IPS-20b (cell line): ENCODE measurements around the gene ESPL1.

Source experiments
- H3K27ac ChIP-seq: one replicate; pipeline ENCODE4 v1.5.1; 2013; ENCODE audit warnings: low read length
- H3K27me3 ChIP-seq: 2 replicates; pipeline ENCODE4 v1.6.1; 2013; ENCODE audit warnings: mild to moderate bottlenecking, low read length, inconsistent platforms; ENCODE audit not compliant: insufficient read depth
- H3K36me3 ChIP-seq: 2 replicates; pipeline ENCODE4 v1.6.1; 2013; ENCODE audit warnings: low read depth, mild to moderate bottlenecking, inconsistent platforms, low read length, moderate library complexity; ENCODE audit not compliant: insufficient read depth
- H3K4me1 ChIP-seq: 2 replicates; pipeline ENCODE4 v1.6.1; 2013; ENCODE audit warnings: mild to moderate bottlenecking, control low read depth, inconsistent platforms, low read length, moderate library complexity; ENCODE audit not compliant: insufficient read depth
- H3K4me3 ChIP-seq: 2 replicates; pipeline ENCODE4 v1.5.1; 2013; ENCODE audit warnings: mild to moderate bottlenecking, low read length, inconsistent platforms
- H3K9ac ChIP-seq: 2 replicates; pipeline ENCODE4 v1.6.1; 2013; ENCODE audit warnings: low read depth, mild to moderate bottlenecking, inconsistent platforms, low read length, moderate library complexity
- H3K9me3 ChIP-seq: 2 replicates; pipeline ENCODE4 v1.6.1; 2013; ENCODE audit warnings: mild to moderate bottlenecking, low read depth, low read length, inconsistent platforms; ENCODE audit not compliant: insufficient read depth

ESPL1 gene

DNA sequence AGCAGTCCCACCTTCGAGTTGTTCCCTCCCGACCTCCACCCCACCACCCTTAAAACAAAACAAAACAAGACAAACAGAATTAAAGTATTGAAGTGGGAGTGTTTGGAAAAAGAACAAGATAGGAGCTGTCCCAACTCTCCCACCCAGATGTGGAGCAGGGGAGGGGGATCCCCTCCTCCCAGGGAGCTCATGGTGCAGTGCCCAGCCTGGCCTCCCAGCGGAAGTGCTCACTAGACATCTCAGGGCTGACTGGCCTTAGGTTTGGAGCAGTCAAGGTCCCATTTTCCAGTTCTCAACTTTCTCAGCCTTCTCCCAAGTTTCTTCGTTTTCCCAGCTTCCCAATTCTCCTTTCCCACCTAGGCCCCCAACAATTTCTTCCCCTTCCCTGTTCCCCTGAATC is 65.2 kb downstream of the ESPL1 start:
- H3K4me1 ChIP-seq = peaks cover 4% of the 10 kb centered on the region; the same call in 1 of the 2 replicates
- H3K27me3 ChIP-seq = peaks cover 25% of the 10 kb centered on the region
- no peak overlapping the region for H3K4me3 ChIP-seq

DNA sequence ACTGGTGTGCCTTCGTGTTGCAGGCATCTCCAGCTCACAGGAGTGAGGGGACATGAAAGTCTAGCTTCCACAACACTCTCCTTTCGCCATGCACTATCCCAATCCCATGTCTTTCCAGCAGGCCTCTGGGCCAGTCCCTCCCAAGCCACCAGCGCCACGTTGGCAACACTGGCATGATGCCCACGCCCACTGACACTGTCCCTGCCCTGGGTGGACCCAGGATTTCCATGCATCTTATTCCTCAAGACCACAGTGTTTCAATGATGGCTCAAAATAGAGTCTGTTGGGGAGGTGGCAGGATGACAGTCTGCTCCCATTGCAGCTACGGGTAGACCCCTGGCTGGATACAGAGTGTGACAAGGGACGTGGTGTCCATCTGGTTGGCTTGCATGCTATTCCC is 65.7 kb downstream of the ESPL1 start:
- no peaks in the 10 kb centered on the region for H3K36me3 ChIP-seq
- H3K9me3 ChIP-seq = no peaks in the 10 kb centered on the region
- H3K4me3 ChIP-seq = no peak overlapping the region
- H3K27ac ChIP-seq = no peak overlapping the region
- peaks cover 20% of the 10 kb centered on the region for H3K27me3 ChIP-seq
- H3K4me1 ChIP-seq = peaks cover 4% of the 10 kb centered on the region; the same call in 1 of the 2 replicates
- no peak overlapping the region for H3K9ac ChIP-seq

More for the DNA sequence above, 65.2 kb downstream of the ESPL1 start:
- no peak overlapping the region for H3K9ac ChIP-seq
- no peaks in the 10 kb centered on the region for H3K9me3 ChIP-seq
- H3K36me3 ChIP-seq = no peaks in the 10 kb centered on the region
- no peak overlapping the region for H3K27ac ChIP-seq

DNA sequence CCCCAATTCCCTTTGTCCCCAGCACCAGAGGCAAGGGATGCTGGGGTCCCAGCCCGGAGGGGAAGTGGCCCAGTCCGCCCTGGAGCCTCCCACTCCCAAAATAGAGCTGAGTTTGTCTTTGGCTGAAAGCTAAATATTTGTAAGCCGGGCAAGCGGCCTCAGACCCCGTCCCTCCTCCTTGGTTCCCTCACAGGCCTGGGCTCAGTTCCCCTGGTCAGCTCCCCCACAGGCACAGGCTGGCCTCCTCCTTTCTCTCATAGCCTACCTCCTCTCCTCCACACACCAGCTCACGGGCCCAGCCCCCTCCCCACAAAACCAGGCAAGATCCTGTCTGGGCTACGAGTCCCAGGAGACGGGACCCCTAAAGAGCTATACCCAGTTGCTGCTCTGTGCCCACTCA is 66.7 kb downstream of the ESPL1 start:
- peaks cover 13% of the 10 kb centered on the region for H3K27me3 ChIP-seq
- H3K9me3 ChIP-seq = no peaks in the 10 kb centered on the region
- H3K4me3 ChIP-seq = no peak overlapping the region
- H3K9ac ChIP-seq = no peak overlapping the region
- H3K36me3 ChIP-seq = no peaks in the 10 kb centered on the region
- H3K4me1 ChIP-seq = peaks cover 4% of the 10 kb centered on the region; the same call in 1 of the 2 replicates
- no peak overlapping the region for H3K27ac ChIP-seq

DNA sequence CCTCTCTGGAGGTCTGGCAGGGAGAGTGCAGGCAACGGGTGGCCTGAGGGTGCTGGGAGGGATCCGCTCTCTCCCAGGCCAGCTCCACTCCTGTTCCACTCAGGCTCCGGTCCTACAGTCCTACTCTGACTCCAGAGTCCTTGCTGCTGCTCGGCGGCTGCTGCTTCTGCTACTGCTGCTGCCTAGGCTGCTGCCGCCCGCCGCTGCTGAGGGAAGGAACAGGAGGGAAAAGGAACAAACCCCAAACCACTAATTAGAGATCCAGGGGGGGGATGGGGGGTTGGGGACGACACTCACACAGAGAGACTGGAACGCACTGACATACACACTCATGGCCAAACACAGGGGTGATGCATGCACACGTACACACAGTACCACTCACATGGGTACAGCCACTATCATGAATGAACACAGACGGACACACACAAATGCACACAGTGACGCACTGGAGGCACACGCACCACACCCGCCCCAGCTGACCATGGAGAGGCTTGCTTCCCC is 68.1 kb downstream of the ESPL1 start, which contains the start of gene SP7:
TSS of gene SP7 (minus strand) at position 174 of the 501 bp plus-strand sequence. CDS start 708 bp downstream, outside the sequence.
- H3K36me3 ChIP-seq = no peaks in the 10 kb centered on the region
- H3K4me1 ChIP-seq = peaks cover 4% of the 10 kb centered on the region; the same call in 1 of the 2 replicates
- H3K9ac ChIP-seq = no peak within 1 kb of the TSS
- H3K9me3 ChIP-seq = no peaks in the 10 kb centered on the region
- H3K27me3 ChIP-seq = peaks cover 13% of the 10 kb centered on the region
- no peak within 1 kb of the TSS for H3K4me3 ChIP-seq
- no peak within 1 kb of the TSS for H3K27ac ChIP-seq

DNA sequence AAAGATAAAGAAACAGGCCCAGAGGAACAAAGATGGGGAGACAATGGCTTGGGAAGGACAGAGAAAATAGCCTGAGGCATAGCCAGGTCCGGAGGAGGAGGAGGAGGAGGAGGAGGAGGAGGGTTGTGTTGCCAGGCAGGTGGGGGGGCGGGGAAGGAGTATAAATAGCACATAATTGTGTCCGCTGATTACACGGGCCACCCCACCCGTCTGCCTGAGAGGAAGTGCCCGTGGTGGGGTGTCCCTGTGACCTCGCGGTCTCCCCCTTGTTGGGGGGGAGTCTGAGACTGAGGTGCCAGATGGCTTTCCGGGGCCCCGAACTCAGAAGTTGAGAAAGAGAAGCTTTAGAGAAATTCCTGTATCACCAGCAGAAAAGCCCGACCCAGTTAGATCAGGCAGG is 69.9 kb downstream of the ESPL1 start:
- no peak overlapping the region for H3K9ac ChIP-seq
- no peaks in the 10 kb centered on the region for H3K36me3 ChIP-seq
- H3K4me3 ChIP-seq = no peak overlapping the region
- no peak overlapping the region for H3K27ac ChIP-seq
- peaks cover 4% of the 10 kb centered on the region; the same call in 1 of the 2 replicates for H3K4me1 ChIP-seq
- H3K9me3 ChIP-seq = no peaks in the 10 kb centered on the region
- H3K27me3 ChIP-seq = peaks cover 8% of the 10 kb centered on the region

DNA sequence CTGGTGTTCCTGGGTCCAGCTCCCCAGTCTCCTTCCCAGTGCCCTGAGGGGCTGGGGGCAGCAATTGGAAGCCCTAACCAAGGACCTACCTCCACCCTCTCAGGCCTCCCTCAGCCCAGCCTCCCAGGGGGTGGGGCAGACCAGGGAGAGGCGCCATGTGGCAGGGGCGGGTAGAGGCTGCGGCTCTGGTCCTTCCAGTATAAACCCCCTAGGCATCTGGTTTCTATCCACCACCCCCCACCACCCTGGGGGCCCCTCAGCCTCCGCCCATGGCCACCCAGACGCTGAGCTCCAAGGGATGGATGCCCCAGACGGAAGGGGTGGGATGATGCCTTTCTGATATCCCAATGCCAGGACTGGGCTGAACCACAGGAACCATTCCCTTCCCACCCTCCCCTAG is 70.8 kb downstream of the ESPL1 start:
- Histone ChIP-seq H3K4me3 (no peak overlapping the region), H3K27ac (no peak overlapping the region), H3K4me1 (peaks cover 4% of the 10 kb centered on the region; the same call in 1 of the 2 replicates), H3K9ac (no peak overlapping the region), H3K27me3 (peaks cover 16% of the 10 kb centered on the region), H3K36me3 (no peaks in the 10 kb centered on the region), H3K9me3 (no peaks in the 10 kb centered on the region)

DNA sequence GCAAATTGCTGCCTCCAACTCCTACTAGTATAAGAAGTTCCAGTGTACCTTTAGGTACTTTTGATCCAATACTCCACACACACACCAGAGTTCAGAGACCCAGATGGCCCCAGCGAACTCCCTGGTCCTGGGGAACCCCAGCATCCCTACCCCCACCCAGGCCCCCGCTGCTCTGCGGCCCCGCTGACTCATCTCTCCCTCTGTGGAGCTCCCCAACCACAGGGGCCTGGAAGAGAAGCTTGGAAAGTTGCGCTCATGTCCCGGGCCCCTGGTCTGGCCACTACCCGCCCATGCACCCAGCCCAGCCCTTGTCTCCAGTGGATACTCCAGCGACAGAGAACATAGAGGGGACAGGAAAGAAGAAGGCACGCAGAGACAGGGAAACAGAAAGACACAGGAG is 72.3 kb downstream of the ESPL1 start:
- Histone ChIP-seq H3K27ac (no peak overlapping the region), H3K4me1 (peaks cover 5% of the 10 kb centered on the region), H3K4me3 (no peak overlapping the region), H3K27me3 (peaks cover 28% of the 10 kb centered on the region), H3K9ac (no peak overlapping the region), H3K36me3 (no peaks in the 10 kb centered on the region), H3K9me3 (no peaks in the 10 kb centered on the region)
